ENCODE data around the gene EME1. TPM values are rescaled to one million over a fixed set of nuclear protein-coding genes. Genes with fewer than 3 reads are reported as not detected.

Gene EME1
- polyA plus RNA-seq, 1 of the 3 experiments (the other 2 are of a cell fraction): 16.9 TPM

GRCh38 chr17:50371526-50371925, 1.5 kb upstream of the EME1 start:
- H3K4me2 ChIP-seq: peak overlapping the region; percentile 87
- peak overlapping the region; percentile 81 to 94 for H3K4me3 ChIP-seq (ENCODE audit: low read depth in 2 of 2, low read length in 1 of 2)
- no peaks in the 10 kb centered on the region for H3K9me3 ChIP-seq
- peaks cover 38% of the 10 kb centered on the region for H3K79me2 ChIP-seq (ENCODE audit: insufficient read depth)
- H3K27ac ChIP-seq (ENCODE audit: low read depth in 2 of 2, low read length in 1 of 2): peak overlapping the region in 1 of 2 experiments; percentile 51; a peak in 1 of 4 replicates
- no peak overlapping the region for H2AFZ ChIP-seq (ENCODE audit: low read depth)
- H3K9ac ChIP-seq: no peak overlapping the region
- peaks cover 41 to 42% of the 10 kb centered on the region in 2 experiments for H3K36me3 ChIP-seq (replicated peaks in 1 of 2; ENCODE audit: control insufficient read depth in 1 of 2, insufficient read depth in 2 of 2, low read length in 1 of 2)
- 100% methylated on average over 2 of the region's 2 CpGs for WGBS (ENCODE audit: low lambda C conversion rate)
- no peaks in the 10 kb centered on the region for H3F3A ChIP-seq (replicated peaks; ENCODE audit: insufficient read depth)
- H3K27me3 ChIP-seq (ENCODE audit: insufficient read depth): no peaks in the 10 kb centered on the region
- H3K4me1 ChIP-seq (ENCODE audit: control insufficient read depth in 1 of 2, insufficient read depth in 2 of 2, low read depth in 1 of 2, low read length in 1 of 2): peaks cover 0 to 26% of the 10 kb centered on the region in 2 experiments; a peak in 2 of 4 replicates
- DNase-seq: no peak
- TF ChIP-seq NRF1 (IDR thresholded peaks at IDR 0.05; ENCODE audit: low read depth, low read length): no peak
- no peak for TF ChIP-seq YY1 (IDR thresholded peaks at IDR 0.05; ENCODE audit: low read depth)
- no peak for TF ChIP-seq RFX5 (IDR thresholded peaks at IDR 0.05; ENCODE audit: low read length)
- no peak for TF ChIP-seq RXRA (IDR thresholded peaks at IDR 0.05; ENCODE audit: borderline replicate concordance, low read depth)
- no peak for TF ChIP-seq GABPA (IDR thresholded peaks at IDR 0.05; ENCODE audit: low read depth)
- H4K20me1 ChIP-seq (ENCODE audit: insufficient read depth): no peaks in the 10 kb centered on the region
- H3K9me2 ChIP-seq: no peaks in the 10 kb centered on the region
- POLR2A ChIA-PET: interaction anchor here (0.6 to 1.2 kb wide), 2 partner anchors 9 to 62 kb away, joined by 3 to 4 read pairs; no protein-coding TSS in a partner anchor
- CTCF ChIA-PET: interaction anchor here (1.1 to 8.1 kb wide), 9 partner anchors 9 to 278 kb away, joined by 3 to 51 read pairs (median 7); partner anchors contain the start of gene LRRC59

- 5% methylated on average over 14 of the region's 14 CpGs for WGBS (ENCODE audit: low lambda C conversion rate)
- peak overlapping the region; percentile 93 for H3K9ac ChIP-seq
- POLR2A ChIA-PET: no interaction called here
These were observed 739 bp upstream of the EME1 start for GRCh38 chr17:50372222-50372757.

DNA sequence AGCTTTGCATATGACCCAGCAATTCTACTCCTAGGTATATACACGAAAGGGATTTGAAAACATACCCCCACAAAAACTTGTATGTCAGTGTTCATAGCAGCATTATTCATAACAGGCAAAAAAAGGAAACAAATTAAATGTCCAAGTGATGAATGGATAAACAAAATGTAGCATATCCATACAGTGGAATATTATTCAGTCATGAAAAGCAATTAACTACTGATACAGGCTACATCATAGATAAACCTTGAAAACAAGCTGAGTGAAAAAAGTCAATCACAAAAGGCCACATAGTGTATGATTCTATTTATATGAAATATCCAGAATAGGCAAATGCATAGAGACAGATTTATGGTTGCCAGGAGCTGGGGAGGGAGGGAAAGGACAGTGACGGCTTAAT, 676 bp downstream of the EME1 start:
- no peaks in the 10 kb centered on the region for H4K20me1 ChIP-seq (ENCODE audit: insufficient read depth)
- no peaks in the 10 kb centered on the region for H3F3A ChIP-seq (replicated peaks; ENCODE audit: insufficient read depth)
- peaks cover 38% of the 10 kb centered on the region for H3K79me2 ChIP-seq (ENCODE audit: insufficient read depth)
- peak overlapping the region; percentile 81 to 94 for H3K4me3 ChIP-seq (ENCODE audit: low read depth in 2 of 2, low read length in 1 of 2)
- ChIA-PET POLR2A (interaction anchor here (1.0 kb wide), 1 partner anchor 21 kb away, joined by 3 read pairs; no protein-coding TSS in a partner anchor), CTCF (interaction anchor here (0.5 to 8.1 kb wide), 5 partner anchors 11 to 1204 kb away, joined by 3 to 51 read pairs (median 12); partner anchors contain the start of gene LRRC59)
- DNase-seq: no peak
- H3K4me2 ChIP-seq: peak overlapping the region; percentile 87
- no peaks in the 10 kb centered on the region for H3K9me3 ChIP-seq
- peaks cover 24 to 27% of the 10 kb centered on the region in 2 experiments for H3K36me3 ChIP-seq (replicated peaks in 1 of 2; ENCODE audit: control insufficient read depth in 1 of 2, insufficient read depth in 2 of 2, low read length in 1 of 2)
- H3K9me2 ChIP-seq: no peaks in the 10 kb centered on the region
- peak overlapping the region; percentile 93 for H3K9ac ChIP-seq
- peak overlapping the region; percentile 90 for H2AFZ ChIP-seq (ENCODE audit: low read depth)
- 91% methylated on average over 2 of the region's 2 CpGs for WGBS (ENCODE audit: low lambda C conversion rate)
- peak overlapping the region in 1 of 2 experiments; percentile 93; a peak in 3 of 4 replicates for H3K27ac ChIP-seq (ENCODE audit: low read depth in 2 of 2, low read length in 1 of 2)
- no peaks in the 10 kb centered on the region for H3K27me3 ChIP-seq (ENCODE audit: insufficient read depth)
- H3K4me1 ChIP-seq (ENCODE audit: control insufficient read depth in 1 of 2, insufficient read depth in 2 of 2, low read depth in 1 of 2, low read length in 1 of 2): peaks cover 0 to 27% of the 10 kb centered on the region in 2 experiments; a peak in 2 of 4 replicates
- TF ChIP-seq GATA2 (CRISPR knock-in tag; IDR thresholded peaks at IDR 0.05) (no peak), MXI1 (IDR thresholded peaks at IDR 0.05; ENCODE audit: low read depth, low read length) (no peak), YY1 (IDR thresholded peaks at IDR 0.05; ENCODE audit: low read depth) (no peak), SMC3 (IDR thresholded peaks at IDR 0.05; ENCODE audit: low read depth, low read length) (no peak), ELF1 (IDR thresholded peaks at IDR 0.05) (no peak), REST (IDR thresholded peaks at IDR 0.05; ENCODE audit: low read depth, low read length) (no peak), CTCF (IDR thresholded peaks at IDR 0.05) (no peak)

More at GRCh38 chr17:50372222-50372757, 739 bp upstream of the EME1 start:
- no peaks in the 10 kb centered on the region for H3K9me3 ChIP-seq
- H3K4me1 ChIP-seq (ENCODE audit: control insufficient read depth in 1 of 2, insufficient read depth in 2 of 2, low read depth in 1 of 2, low read length in 1 of 2): peaks cover 0 to 27% of the 10 kb centered on the region in 2 experiments; a peak in 2 of 4 replicates
- H3K79me2 ChIP-seq (ENCODE audit: insufficient read depth): peaks cover 38% of the 10 kb centered on the region
- H3K27me3 ChIP-seq (ENCODE audit: insufficient read depth): no peaks in the 10 kb centered on the region
- peak overlapping the region; percentile 87 for H3K4me2 ChIP-seq
- no peaks in the 10 kb centered on the region for H3F3A ChIP-seq (replicated peaks; ENCODE audit: insufficient read depth)
- CTCF ChIA-PET: interaction anchor here (1.1 to 8.1 kb wide), 9 partner anchors 10 to 278 kb away, joined by 3 to 51 read pairs (median 7); partner anchors contain the start of gene LRRC59
- no peaks in the 10 kb centered on the region for H4K20me1 ChIP-seq (ENCODE audit: insufficient read depth)
- peak overlapping the region; percentile 90 for H2AFZ ChIP-seq (ENCODE audit: low read depth)
- H3K4me3 ChIP-seq (ENCODE audit: low read depth in 2 of 2, low read length in 1 of 2): peak overlapping the region; percentile 81 to 94
- no peaks in the 10 kb centered on the region for H3K9me2 ChIP-seq
- DNase-seq: no peak
- TF ChIP-seq IRF3 (IDR thresholded peaks at IDR 0.05; ENCODE audit: low read depth, low read length): no peak
- H3K36me3 ChIP-seq (replicated peaks in 1 of 2; ENCODE audit: control insufficient read depth in 1 of 2, insufficient read depth in 2 of 2, low read length in 1 of 2): peaks cover 37 to 42% of the 10 kb centered on the region in 2 experiments
- H3K27ac ChIP-seq (ENCODE audit: low read depth in 2 of 2, low read length in 1 of 2): peak overlapping the region; percentile 93 to 96
